PC-3 (cell line): ENCODE results near the gene CCR6.
"Not testable (repeated sequence)": the region's sequence is repeated elsewhere in the genome, so short reads cannot be mapped to it uniquely, and the experiment has no call there.

Source experiments
- EZH2phosphoT487 ChIP-seq: fragments of 300-600 bp; sonication (generic); IDR thresholded peaks from 2 replicates; pipeline ENCODE4 v1.6.1; 2018; ENCODE audit warnings: mild to moderate bottlenecking, antibody characterized with exemption, low read length, borderline replicate concordance
- TF ChIP-seq, protein P1 (sequence below): fragments of 300-600 bp; sonication (generic); conservative IDR thresholded peaks from 2 replicates; pipeline ENCODE4 v1.5.1; 2017; ENCODE audit warnings: antibody characterized with exemption, low read depth, mild to moderate bottlenecking, low read length

DNA sequence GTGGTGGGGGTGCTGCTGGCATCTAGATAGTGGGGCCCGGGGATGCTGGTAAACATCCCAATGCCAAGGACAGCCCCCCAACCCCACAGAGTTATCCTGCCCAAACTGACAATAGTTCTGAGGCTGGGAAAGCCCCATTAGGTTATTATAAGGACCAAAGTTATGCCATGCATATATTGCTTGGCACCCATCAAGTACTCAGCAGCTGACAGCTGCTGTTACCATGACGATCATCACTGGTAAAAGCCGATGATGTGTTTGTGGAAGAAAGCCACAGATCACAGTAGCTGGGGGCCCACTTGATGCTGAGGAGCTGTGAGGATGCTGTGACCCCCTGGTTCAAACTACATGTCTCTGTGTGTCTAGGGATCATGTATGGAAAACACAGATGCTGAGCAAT is 62.2 kb downstream of the CCR6 start:
- TF ChIP-seq, protein P1, sequence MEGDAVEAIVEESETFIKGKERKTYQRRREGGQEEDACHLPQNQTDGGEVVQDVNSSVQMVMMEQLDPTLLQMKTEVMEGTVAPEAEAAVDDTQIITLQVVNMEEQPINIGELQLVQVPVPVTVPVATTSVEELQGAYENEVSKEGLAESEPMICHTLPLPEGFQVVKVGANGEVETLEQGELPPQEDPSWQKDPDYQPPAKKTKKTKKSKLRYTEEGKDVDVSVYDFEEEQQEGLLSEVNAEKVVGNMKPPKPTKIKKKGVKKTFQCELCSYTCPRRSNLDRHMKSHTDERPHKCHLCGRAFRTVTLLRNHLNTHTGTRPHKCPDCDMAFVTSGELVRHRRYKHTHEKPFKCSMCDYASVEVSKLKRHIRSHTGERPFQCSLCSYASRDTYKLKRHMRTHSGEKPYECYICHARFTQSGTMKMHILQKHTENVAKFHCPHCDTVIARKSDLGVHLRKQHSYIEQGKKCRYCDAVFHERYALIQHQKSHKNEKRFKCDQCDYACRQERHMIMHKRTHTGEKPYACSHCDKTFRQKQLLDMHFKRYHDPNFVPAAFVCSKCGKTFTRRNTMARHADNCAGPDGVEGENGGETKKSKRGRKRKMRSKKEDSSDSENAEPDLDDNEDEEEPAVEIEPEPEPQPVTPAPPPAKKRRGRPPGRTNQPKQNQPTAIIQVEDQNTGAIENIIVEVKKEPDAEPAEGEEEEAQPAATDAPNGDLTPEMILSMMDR, result not testable (repeated sequence)
- not testable (repeated sequence) for TF ChIP-seq EZH2phosphoT487
